PC-9 (cell line): Measurements from ENCODE around the gene AMOT.

Source experiments
- CTCF ChIP-seq: fragments of 200-600 bp; sonication (generic); conservative IDR thresholded peaks from 2 replicates; pipeline ENCODE4 v1.6.1; 2017; ENCODE audit warnings: mixed run types, antibody characterized with exemption, mild to moderate bottlenecking, moderate library complexity
- EZH2 ChIP-seq: fragments of 200-600 bp; sonication (generic); IDR thresholded peaks from 2 replicates; pipeline ENCODE4 v1.8.0; 2017; ENCODE audit warnings: antibody characterized with exemption, low read depth

DNA sequence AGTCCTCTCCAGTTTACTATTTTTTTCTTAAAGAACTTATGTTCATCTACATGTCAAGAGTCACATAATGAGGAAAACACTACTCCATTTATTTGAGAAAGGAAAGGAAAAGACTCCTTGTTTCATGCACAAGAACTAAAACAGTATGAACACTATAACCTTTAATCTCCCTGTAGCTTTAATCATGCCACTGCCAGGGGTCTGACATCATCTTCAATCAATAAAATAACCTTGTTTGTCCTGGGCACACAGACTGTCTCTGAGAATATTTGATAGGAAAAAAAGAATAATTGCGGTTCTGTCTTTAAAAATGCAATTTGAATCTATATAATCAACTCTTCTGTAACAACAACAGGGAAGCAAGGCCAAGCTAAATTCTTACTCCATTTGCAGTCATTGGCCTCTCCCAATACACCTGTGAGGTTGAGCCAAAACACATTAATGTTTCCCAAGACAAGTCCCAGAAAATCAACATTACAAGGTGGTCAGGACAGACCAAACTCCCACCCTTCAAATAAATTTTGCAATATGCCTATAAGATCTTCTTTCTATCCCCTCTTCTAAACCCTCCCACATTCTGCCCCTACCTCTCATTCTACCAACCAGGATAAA lies 13.2 kb downstream of the AMOT start:
- no peak for TF ChIP-seq CTCF
- no peak for TF ChIP-seq EZH2
